GM21576 (cell line): ENCODE data around the gene PTK6.
"Not testable (repeated sequence)": the region's sequence is repeated elsewhere in the genome, so short reads cannot be mapped to it uniquely, and the experiment has no call there.

Source experiments
- ATAC-seq: cut with Tn5 transposase; IDR thresholded peaks from one replicate; pipeline ENCODE4 v1.9.1; 2021; ENCODE audit warnings: mild to moderate bottlenecking, moderate library complexity; ENCODE audit not compliant: unreplicated experiment

The PTK6 gene

GRCh38 chr20:63517376-63518309 is 19.5 kb downstream of the PTK6 start:
- no peak for ATAC-seq

- ATAC-seq, result not testable (repeated sequence)
These were observed 22.7 kb downstream of the PTK6 start for GRCh38 chr20:63514520-63514919.

- no peak for ATAC-seq
These were observed 24.0 kb downstream of the PTK6 start for GRCh38 chr20:63513207-63513606.

- ATAC-seq, result no peak
These were observed 28.1 kb downstream of the PTK6 start for GRCh38 chr20:63509088-63509564.

GRCh38 chr20:63508072-63508768 is 29.0 kb downstream of the PTK6 start:
- ATAC-seq, result no peak

- no peak for ATAC-seq
These were observed 30.0 kb downstream of the PTK6 start for GRCh38 chr20:63507083-63507743.

GRCh38 chr20:63505723-63506122 is 31.5 kb downstream of the PTK6 start:
- no peak for ATAC-seq

- ATAC-seq, result no peak
These were observed 31.9 kb downstream of the PTK6 start for GRCh38 chr20:63505281-63505680.

GRCh38 chr20:63504642-63505041 is 32.5 kb downstream of the PTK6 start:
- ATAC-seq, result no peak

GRCh38 chr20:63503524-63503923 is 33.7 kb downstream of the PTK6 start:
- no peak for ATAC-seq

- no peak for ATAC-seq
These were observed 34.5 kb downstream of the PTK6 start for GRCh38 chr20:63502671-63503172.

GRCh38 chr20:63501818-63502670 is 35.1 kb downstream of the PTK6 start:
- no peak for ATAC-seq

- no peak for ATAC-seq
These were observed 36.0 kb downstream of the PTK6 start for GRCh38 chr20:63500902-63501817.

GRCh38 chr20:63500151-63500901 is 36.9 kb downstream of the PTK6 start:
- ATAC-seq, result no peak

- ATAC-seq, result no peak
These were observed 37.7 kb downstream of the PTK6 start for GRCh38 chr20:63499338-63499969.

GRCh38 chr20:63498960-63499337 is 38.2 kb downstream of the PTK6 start, which contains the start of gene EEF1A2:
EEF1A2 (minus strand) TSS chr20:63499083; CDS start chr20:63497763, 1,320 bp downstream.
- no peak for ATAC-seq

GRCh38 chr20:63497946-63498935 is 38.9 kb downstream of the PTK6 start:
- no peak for ATAC-seq
